DND-41 (cell line): Measurements from ENCODE around the gene ABCG1.

Experiments used
- CTCF ChIP-seq: IDR thresholded peaks from 2 replicates; pipeline ENCODE4 v1.5.1; 2012; ENCODE audit warnings: borderline replicate concordance, low read length, moderate library complexity, mild to moderate bottlenecking; ENCODE audit not compliant: poor library complexity, severe bottlenecking; ENCODE audit errors: extremely low read depth
- EZH2 ChIP-seq: IDR thresholded peaks from 3 replicates; pipeline ENCODE4 v1.6.1; 2012; ENCODE audit warnings: borderline replicate concordance, low read depth, mild to moderate bottlenecking, moderate library complexity, low read length, inconsistent platforms; ENCODE audit not compliant: severe bottlenecking

DNA sequence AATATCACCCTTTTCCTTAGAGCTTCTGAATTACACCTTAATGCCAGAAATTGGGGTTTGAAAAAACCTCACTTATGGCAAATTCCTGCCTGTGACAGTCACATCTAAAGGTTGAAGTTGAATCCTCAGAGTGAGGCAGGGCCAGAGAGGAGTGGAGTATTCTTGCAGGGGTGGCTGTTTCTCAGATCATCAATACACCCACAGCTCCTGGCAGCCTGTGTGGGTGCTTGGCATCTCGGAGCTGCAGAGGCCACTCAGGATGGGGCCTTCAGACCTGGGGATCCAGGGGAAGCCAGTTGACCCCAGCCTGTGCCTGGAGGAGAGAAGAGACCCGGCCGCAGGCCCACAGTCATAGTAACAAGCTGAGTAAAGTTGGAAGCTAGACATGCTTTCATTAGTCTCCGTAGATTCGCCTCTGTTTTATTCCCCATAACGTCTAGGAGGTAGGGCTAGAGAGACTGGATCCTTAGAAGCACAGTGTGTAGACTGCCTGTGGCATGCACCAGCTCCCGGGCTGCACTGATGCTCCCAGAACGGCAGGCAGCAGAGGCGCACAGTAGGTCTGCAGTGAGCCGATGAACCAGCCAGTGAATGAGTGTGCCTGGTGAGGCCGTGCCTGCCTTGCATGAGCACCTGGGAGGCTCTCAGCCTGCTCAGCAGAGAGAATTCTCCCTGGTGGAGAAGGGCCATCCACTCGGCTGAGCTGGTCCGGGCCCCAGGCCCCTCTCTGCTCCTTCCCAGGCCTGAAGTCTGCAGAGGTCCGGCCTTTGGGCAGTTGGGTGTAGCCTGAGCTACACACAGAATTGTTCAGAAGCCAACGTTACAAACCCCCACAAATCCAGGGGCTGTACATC lies 53.4 kb downstream of the ABCG1 start:
- TF ChIP-seq CTCF, result no peak
- TF ChIP-seq EZH2, result no peak
